Right renal pelvis (tissue), 4 donors: Measurements from ENCODE around the gene CHMP6. TPM values are rescaled to one million over a fixed set of nuclear protein-coding genes. Genes with fewer than 3 reads are reported as not detected.

Source experiments
- DNase-seq, 4 donors: peaks; one replicate each; pipeline ENCODE4 v3.0.0-alpha.2; 2013; ENCODE audit warnings: low read depth in 4 of 4, low spot score in 3 of 4, missing footprints in 1 of 4
- polyA plus RNA-seq, 4 donors: library from polyadenylated mRNA; unstranded; fragments of 120-200 nt; gene quantifications; one replicate each; pipeline ENCODE4 v1.2.1, GENCODE V29; 2013; ENCODE audit not compliant: insufficient read length in 4 of 4

Gene CHMP6
- polyA plus RNA-seq, 4 donors = 27.3 to 34.5 (median 30.5) TPM

DNA sequence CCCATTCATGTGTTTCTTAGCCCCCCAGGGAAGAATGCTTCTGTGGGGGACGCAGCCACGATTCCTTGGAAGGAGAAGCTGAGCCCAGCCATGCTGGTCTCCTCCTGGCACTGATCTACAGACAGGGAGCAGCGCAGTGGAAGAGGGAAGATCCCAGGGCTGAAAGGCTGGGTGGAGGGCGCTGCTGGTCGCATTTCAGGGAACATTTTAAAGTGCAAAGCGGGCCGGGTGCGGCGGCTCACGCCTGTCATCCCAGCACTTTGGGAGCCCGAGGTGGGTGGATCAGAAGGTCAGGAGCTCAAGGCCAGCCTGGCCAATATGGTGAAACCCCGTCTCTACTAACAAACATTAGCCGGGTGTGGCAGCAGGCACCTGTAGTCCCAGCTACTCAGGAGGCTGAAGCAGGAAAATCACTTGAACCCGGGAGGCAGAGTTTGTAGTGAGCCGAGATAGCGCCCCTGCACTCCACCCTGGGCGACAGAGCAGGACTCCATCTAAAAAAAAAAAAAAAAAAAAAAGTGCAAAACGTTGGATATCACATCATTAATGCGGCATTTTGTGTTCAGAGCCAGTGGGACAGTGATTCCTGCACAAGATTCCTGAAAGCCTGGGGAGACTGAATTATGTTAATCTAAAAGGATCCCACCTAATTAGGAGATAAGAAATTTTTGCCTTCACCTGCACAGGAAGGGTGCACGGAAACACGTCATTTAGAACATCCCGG, 558 bp upstream of the CHMP6 start:
- no peak for DNase-seq

DNA sequence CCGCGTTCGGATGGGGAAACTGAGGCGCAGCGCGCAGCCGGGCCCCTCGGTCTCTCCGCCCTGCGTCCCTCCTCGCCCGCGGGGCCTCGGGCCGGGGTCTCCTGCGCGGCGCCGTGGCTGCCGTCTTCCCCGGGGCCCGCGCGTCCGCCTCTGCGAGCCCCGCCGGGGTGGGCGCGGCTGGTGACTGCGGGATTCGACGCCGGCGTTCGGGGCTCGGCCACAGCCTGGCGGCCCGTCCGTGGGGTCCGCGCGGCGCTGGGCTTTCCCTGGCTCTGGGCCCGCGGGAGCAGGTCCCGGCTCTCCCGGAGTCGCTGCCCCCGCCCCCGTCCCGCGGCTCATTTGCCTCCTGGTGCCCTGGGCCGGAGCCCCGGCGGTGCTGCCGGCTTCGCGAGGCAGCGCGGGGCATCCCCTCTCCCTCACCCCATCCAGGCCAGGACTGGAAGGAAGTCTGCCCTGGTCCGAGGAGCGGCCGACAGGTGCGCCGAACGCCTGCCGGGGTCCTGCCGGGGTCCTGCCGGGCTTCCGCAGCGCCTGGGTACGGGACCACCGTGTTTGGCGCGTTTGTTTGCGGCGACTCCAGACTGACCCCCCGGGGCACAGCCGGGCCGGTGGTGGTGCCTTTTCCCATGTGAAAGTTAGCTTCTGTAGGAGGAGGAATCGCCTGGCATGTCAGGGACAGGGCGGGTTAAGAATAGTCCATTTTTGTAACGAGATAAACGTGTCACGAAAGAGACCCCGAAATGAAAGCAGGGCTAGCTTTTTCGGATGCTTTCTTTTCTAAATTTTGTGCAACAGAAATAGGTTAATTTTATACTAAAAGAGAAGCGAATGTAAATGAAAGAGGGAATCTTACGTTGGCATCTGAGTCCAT, 671 bp downstream of the CHMP6 start:
- no peak for DNase-seq

DNA sequence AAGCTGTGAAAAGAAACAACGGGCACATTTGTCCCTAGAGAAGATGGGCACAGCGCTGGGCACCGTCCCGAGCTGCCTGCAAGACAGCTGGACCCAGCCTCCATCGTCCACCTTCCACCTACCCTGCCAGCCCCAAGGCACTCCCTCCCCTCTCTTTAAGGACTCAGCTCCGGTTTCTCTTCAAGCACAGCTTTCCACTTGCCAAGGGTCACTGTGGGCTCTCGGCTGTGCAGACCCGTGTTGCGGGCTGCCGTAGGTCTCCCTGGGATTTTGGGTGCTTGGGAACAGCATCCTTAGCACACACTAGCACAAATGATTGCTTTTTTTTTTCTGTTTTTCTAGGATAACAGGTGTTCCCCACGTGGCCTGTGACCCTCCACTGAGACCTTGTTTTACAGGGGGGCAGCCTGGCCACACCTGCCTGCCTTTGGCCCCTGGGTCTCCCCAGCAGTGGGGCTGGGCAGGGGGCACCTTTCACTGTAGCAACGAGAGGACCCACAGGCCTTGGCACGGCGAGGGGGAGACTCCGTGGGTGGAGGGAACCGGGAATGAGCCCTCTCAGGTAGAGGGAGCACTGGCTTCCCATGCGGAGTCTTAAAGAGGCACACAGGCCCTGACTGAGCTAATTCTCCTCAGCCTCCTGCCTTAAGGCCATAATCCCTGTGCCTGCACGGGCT, 1.4 kb downstream of the CHMP6 start:
- DNase-seq = no peak

DNA sequence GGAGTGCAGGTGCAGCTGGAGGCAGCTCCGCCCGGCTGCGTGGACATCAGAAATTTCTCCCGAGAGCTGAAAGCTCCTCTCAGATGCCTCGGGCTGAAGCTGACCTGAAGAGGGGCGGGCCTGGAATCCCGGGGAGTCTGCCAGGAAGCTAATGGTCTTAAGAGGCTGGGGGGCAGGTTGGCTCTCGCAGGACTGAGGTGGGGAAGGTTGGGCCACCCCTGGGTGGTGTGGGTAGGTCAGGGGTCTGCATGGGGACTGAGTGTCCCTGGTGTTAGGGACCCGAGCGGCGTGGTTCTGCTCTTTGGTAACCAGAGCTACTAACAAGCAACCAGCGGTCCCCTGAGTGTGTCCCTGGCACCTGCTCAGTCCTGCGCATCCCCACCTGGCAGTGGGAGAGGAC, 3.5 kb downstream of the CHMP6 start:
- DNase-seq = no peak

DNA sequence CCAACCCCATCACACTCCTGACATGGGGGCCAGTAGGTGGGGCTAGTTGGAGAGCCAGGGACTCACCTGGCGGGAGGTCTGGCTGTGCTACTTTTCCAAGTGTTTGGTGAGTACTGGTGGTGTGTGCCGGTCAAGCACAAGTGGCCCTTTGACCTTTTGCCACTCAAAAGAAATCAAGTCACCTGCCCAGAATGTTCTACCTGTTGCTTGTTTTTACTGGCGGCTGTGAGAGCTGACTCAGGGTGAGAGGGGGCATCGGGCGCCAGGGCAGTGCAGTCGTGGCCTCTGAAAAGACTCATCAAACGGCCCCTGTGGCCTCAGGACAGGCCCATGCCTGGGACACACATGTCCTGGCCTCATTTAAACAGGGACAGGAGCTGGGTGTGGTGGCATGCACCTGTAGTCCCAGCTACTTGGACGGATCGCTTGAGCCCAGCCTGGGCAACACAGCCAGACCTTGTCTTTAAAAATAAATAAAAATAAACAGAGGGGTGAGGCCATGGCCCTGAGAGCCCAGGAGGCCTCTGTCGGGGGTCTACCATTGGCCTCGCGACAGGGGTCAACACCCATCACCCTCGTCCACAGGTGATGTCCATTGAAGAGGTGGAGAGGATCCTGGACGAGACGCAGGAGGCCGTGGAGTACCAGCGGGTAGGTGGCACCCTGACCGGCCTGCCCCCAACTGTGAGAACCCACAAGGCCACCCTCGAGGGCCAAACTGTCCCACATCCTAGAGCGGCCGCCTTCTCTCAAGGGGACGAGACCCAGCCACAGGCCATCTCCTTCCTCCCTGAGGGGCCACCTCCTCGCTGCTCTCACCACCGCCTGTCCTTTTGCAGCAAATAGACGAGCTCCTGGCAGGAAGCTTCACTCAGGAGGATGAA, 5.0 kb downstream of the CHMP6 start:
- DNase-seq = no peak

DNA sequence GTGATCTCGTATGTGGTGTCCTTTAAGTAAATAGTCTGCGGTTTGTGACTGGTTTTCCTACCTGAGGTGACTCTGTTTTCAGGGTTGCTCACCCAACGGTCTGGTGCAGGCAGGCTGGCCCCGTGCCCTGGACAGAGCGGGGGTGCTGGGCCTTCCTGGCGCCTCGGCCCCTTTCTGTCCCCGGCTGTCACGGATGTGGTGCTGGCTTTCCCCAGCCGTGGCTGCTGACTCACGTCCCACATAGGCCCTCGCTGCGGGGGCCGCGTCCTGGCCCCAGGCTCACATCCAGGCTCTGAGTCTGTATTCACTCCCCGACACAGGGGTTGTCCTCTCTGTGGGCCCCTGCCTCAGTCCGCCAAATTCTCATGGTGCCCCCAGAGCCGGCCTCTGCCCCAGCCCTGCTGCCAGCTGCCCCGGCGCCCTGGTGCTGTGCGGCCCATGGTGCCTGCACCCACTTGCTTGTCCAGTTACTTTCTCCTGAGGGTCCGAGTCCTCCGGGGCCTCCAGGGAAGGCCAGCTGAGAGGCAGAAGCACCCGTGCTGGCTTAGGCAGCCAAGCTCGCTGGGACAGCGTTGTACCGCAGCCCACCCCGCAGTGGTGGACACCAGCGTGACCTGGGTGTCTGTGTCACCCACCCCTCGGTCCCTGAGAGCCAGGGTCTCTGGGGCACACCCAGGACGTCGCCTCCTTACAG, 5.9 kb downstream of the CHMP6 start:
- no peak for DNase-seq

DNA sequence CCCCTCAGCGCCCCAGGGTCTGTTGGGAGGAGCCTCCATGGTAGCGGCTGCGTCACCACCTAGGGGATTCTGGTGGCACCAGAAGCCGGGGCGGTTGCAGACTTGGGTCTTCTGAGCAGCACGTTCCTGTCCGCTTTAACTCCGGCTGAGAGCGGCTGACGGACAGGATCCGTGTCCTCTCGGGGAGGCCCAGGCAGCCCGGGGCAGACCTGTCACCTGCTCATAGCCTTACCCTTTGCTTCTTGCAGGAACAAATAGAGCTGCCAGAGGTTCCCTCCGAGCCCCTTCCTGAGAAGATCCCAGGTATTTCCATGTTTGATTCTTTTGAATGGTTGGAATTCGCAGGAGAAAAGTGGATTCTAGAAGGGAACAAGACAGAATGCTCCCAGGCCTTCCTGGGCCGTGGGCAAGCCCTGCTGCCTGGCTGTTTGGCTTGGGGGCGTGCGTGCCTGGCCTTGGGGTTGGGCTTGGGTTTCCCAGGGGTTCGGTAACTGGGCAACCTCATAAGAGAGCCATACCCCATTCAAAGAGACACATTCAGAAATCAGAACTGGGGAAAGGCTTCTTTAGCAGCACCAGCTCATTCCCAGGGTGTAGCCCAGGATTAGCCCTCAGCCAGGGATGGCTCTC, 6.6 kb downstream of the CHMP6 start:
- DNase-seq = no peak

DNA sequence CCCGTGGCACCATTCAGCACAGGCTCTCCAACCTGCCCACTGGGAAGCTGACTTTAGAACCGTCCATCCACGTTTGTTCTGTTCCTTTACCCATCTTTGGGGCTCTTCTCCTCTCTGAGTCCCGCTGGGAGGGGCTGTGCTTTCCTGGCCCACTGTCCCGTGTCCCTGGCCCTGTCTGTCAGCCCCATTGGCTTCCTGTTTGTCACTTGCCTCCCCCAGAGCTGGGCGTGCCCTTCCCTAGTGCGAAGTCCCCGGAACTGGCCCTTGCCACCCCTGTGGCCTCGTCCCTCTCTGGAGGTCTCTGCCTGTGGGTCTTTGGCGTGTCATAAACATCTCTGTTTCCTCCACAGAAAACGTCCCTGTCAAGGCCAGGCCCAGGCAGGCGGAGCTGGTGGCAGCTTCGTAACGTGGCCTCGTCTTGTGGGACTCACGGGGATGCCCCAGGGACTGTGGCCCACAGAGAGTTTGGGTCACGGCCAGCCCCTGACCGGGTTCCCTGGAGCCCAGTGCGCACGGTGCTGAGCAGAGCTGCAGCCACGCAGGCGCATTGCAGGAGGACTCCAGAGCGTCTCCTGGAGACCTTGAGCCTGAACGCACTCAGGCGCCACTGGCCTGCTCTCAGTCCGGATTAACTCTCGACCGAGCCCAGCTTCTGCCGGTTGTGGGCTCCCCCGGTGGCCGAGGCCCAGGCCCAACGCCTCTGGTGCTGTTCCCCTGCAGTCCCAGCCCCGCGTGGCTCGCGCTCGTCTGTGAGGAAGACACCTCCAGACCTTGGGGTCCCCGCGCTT, 7.3 kb downstream of the CHMP6 start:
- DNase-seq = no peak

DNA sequence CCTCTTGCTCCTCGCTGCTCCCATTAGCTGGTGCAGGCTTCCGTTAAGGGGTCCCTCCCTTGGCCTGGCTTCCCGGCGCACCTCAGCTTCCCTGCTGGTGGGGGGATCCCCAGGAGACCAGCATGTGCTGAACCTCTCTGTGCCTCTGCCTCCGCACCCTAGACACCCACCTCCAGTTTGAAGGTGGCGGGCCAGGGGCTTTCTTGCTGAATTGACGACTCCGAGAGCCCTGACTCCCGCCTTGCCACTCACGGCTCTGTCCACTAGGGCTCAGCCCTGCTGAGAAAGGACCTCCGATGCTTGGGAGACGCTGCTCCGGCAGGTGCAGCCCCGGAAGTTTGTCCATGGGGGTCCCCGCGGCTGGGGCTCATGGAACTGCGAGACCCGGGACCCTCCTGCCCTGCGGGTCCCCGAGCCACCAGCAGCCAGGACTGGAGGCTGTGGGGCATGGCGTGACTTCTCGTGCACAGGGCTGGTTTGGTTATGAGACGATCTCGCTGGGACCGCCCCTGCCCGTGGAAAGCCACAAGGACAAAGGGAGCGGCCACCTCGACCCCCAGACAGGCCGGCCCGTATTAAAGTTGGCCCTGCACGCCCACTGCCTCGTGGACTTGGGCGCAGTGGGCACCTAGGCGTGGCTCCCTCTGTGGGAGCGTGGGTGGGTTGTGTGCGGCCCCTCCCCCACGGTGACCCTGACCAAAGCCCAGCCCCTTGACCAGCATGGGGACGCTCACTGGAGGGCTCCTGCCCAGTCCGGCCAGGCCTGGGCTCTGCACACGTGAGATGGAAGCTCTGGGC, 8.1 kb downstream of the CHMP6 start:
- no peak for DNase-seq

DNA sequence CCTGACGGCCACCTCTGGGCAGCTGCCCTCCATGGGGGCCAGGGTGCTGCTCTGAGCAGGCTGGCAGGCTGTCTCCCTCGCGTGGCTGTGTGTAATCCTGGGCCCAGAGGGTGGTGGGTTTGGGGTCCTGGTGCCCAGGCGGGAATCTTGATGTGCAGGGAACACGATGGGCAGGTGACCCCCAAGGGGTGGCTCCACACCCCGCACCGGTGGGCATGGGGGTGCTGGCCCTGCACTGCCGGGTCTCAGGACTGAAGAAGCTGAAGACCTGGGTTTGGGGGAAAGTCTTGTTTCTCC, 8.6 kb downstream of the CHMP6 start:
- DNase-seq = no peak

DNA sequence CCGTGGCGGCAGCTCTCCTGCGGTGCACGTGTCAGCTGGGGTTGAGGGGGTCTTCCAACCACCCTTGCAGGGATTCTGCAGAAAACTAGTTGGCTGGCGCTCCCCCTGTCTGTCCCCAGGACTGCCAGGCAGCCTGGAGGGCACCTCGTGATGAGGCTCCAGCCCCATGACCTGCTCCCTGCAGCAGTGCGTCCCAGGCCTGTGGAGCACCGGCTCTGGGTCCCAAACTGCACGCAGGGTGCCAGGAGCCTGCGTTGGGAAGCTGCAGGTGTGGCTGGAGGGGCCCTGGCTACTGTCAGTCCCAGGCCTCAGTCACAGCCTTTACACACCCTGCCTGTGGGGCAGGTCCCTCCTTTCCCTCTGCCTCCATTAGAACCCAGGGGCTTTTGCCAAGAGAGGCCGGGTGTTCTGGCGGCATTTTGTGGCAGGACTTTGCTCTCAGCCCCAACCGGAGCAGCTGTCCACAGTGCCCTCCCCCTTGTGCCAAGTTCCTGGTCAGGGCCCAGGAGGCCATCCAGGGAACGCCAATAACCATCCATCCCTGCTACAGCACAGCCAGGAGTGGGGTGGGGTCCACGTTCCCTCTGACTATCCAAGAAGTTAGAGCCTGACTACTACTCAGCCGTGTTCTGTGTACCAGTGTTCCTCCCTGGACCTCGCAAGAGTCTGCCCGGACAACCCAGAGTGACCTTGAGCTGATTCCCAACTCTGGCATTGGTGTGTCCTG, 9.2 kb downstream of the CHMP6 start:
- DNase-seq = no peak

DNA sequence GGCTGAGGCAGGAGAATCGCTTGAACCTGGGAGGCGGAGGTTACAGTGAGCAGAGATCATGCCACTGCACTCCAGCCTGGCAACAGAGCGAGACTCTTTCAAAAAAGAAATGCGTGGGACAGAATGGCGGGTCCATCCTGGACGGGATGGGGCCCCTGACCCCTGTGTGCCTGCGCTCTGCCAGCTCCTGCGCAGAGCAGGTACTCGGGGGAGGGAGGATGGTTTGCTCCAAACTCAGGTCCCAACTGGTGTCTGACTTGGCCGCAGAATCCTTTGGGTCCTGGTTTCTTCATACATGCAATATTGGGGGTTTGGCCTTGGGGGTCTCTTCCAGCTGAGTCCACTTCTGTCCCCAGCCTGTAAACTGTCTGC, 10.4 kb downstream of the CHMP6 start:
- DNase-seq = no peak

DNA sequence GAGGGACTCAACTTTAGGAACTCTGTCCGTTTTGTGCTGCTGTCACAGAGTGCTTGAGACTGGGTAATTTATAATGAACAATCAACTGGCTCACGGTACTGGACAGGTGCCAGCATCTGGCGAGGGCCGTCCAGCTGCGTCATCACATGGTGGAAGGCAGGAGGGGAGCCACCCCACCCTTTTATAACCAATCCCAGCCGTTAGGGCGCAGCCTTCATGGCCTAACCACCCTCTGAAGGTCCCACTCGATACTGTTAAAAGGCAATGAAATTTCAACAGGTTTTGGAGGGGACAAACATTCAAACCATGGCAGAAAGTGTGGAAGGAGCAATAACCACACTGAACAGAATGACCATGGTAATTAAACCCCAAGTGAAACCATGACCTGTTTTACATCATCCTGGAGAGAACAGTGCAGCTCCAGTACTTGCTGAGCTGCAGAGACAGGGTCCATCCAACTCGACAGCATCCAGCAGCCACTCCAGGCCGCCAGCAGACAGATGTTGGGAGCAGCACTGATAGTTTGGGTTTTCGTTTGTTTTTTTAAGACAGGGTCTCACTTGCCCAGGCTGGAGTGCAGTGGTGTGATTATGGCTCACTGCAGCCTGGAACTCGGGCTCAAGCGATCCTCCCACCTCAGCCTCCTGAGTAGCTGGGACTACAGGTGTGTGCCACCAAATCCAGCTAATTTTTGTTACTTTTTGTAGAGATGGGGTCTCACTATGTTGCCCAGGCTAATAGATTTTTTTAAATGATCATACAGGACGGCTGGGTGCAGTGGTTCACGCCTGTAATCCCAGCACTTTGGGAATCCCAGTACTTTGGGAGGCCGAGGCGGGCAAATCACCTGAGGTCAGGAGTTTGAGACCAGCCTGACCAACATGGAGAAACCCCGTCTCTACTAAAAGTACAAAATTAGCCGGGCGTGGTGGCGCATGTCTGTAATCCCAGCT, 11.0 kb downstream of the CHMP6 start:
- no peak for DNase-seq

DNA sequence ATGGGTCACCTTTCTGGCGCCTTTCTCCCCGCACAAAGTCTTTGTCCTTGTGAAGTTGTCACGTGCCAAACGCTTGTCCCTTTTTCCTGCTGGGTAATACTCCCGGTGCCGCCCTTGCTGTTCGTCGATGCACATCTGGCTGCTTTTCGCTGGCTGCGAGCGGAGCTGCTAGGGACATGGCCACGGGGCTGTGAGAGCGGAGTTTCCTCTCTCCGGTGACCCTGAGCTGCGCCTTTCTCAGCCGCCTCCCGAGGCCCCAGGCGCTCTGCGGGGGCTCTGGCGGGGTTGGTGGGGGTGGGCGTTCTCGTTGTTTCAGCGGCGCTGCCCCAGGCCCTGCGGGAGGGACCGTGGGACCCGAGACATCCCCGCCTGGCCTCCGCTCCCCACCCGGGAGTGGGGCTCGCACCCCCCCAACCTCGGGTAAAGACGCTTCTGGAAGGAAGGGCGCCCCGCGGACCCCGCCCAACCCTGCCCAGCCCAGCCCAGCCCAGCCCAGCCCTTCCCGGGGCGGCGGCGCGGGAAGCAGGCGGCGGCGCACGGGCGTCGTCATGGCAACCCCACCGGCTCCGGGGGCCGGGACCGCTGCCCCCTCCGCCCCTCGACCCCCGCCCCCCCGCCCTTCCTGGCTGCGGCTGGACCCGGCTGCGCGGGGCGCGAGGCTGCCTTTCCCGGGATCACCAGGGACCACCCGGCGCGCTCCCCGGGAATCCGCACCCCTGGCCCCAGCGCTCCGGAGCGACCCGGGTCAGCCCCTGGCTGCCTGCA, 12.3 kb downstream of the CHMP6 start:
- DNase-seq = no peak

DNA sequence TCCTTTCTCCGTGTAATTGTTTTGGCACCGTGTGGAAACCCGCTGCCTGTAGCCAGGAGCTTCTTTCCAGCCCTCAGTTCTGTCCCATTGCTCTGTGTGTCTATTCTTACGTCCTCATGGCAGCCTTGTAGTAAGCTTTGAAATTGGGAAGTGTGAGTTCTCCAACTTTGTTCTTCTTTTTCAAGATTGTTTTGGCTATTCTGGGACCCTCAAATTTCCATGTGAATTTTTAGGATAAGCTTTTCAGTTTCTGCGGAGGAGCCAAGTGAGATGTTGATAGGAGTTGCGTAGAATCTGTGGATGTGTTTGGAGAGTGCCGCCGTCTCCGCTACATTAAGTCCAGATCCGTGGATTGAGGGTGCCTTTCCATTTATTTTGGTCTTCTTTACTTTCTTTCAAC, 15.2 kb downstream of the CHMP6 start:
- no peak for DNase-seq

DNA sequence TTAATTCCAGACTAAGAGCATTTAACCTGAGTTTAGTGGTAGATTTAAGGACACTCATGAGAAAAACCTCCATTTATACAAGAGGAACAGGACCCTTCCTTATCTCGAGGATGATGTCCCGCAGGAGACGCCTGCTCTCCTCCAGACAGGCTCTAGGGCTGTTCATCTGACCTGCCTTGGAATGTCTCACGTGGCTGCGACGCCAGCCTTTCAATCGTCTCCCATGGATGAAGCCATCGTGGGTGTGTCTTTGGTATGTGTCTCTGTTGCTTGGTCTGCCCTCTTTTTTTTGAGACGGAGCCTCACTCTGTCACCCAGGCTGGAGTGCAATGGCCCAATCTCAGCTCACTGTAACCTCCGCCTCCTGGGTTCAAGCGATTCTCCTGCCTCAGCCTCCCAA, 16.5 kb downstream of the CHMP6 start:
- no peak for DNase-seq
